Smooth muscle cell (in vitro differentiated cells): ENCODE measurements around the gene C2orf42. TPM values are rescaled to one million over a fixed set of nuclear protein-coding genes. Genes with fewer than 3 reads are reported as not detected.

ENCODE experiments used
- DNase-seq: peaks from one replicate; lab custom pipeline; 2025; ENCODE audit not compliant: unreplicated experiment; lab: John Stamatoyannopoulos, UW
- H2AFZ ChIP-seq: fragments of 200-600 bp; sonication (generic); 2 replicates; pipeline ENCODE4 v1.6.0; 2016; ENCODE audit warnings: antibody characterized with exemption, low read depth, mild to moderate bottlenecking
- H3F3A ChIP-seq: fragments of 200-600 bp; sonication (generic); 2 replicates; pipeline ENCODE4 v1.6.0; 2017; ENCODE audit warnings: antibody characterized with exemption, low read depth
- H3K27ac ChIP-seq: fragments of 200-600 bp; sonication (generic); 2 replicates; pipeline ENCODE4 v1.5.1; 2016; ENCODE audit warnings: low read depth, mild to moderate bottlenecking
- H3K27me3 ChIP-seq: fragments of 200-600 bp; sonication (generic); 2 replicates; pipeline ENCODE4 v1.6.1; 2016; ENCODE audit warnings: low read depth, mild to moderate bottlenecking
- H3K36me3 ChIP-seq: fragments of 200-600 bp; sonication (generic); 2 replicates; pipeline ENCODE4 v1.5.1; 2016; ENCODE audit warnings: low read depth
- H3K4me1 ChIP-seq: fragments of 200-600 bp; sonication (generic); 2 replicates; pipeline ENCODE4 v1.5.1; 2016; ENCODE audit warnings: low read depth
- H3K4me2 ChIP-seq: fragments of 200-600 bp; sonication (generic); 2 replicates; pipeline ENCODE4 v1.6.0; 2016; ENCODE audit warnings: mild to moderate bottlenecking
- H3K4me3 ChIP-seq: fragments of 200-600 bp; sonication (generic); 2 replicates; pipeline ENCODE4 v1.5.1; 2016; ENCODE audit warnings: mild to moderate bottlenecking
- H3K79me2 ChIP-seq: fragments of 200-600 bp; sonication (generic); 2 replicates; pipeline ENCODE4 v1.6.0; 2016; ENCODE audit warnings: low read depth, mild to moderate bottlenecking
- H3K9ac ChIP-seq: fragments of 200-600 bp; sonication (generic); 2 replicates; pipeline ENCODE4 v1.6.0; 2016; ENCODE audit warnings: low read depth
- H3K9me3 ChIP-seq: fragments of 200-600 bp; sonication (generic); replicated peaks from 2 replicates; pipeline ENCODE4 v1.5.1; 2016; ENCODE audit warnings: low read depth
- H4K20me1 ChIP-seq: fragments of 200-600 bp; sonication (generic); 2 replicates; pipeline ENCODE4 v1.6.0; 2016; ENCODE audit warnings: low read depth
- CTCF ChIP-seq: fragments of 200-600 bp; sonication (generic); IDR thresholded peaks from 2 replicates; pipeline ENCODE4 v1.5.1; 2017; ENCODE audit warnings: borderline replicate concordance, mild to moderate bottlenecking, antibody characterized with exemption; ENCODE audit not compliant: insufficient read depth, poor library complexity, severe bottlenecking
- WGBS: methylation state at CpG from one replicate; pipeline ENCODE4 v1.1.7; 2016; ENCODE audit warnings: low lambda C conversion rate; 5-methylcytosine and 5-hydroxymethylcytosine counted together
- polyA plus RNA-seq: library from polyadenylated mRNA; unstranded; fragments of >200 nt; fragmentation: Nextera tagmentation; extraction: Ambion mirVana; gene quantifications from 2 replicates; pipeline ENCODE4 v1.2.1, GENCODE V29; 2016
- total RNA-seq: library from RNA; depleted of rRNA; stranded (reverse); fragments of >200 nt; gene quantifications from 2 replicates; pipeline ENCODE4 v1.2.3, GENCODE V29; 2014

Gene C2orf42
- total and polyA plus RNA-seq, 2 experiments from 2014 or later, result 7.8 to 9.4 TPM

GRCh38 chr2:70202236-70202806 is 11.5 kb upstream of the C2orf42 start:
- no peaks in the 10 kb centered on the region for H4K20me1 ChIP-seq
- no peak overlapping the region for H3K9ac ChIP-seq
- no peaks in the 10 kb centered on the region for H3K4me1 ChIP-seq
- TF ChIP-seq CTCF, result no peak
- H3K9me3 ChIP-seq, result no peaks in the 10 kb centered on the region
- DNase-seq, result no peak
- H3K27me3 ChIP-seq, result no peaks in the 10 kb centered on the region
- H3F3A ChIP-seq, result no peaks in the 10 kb centered on the region
- H3K27ac ChIP-seq, result no peak overlapping the region
- 87% methylated on average over 9 of the region's 9 CpGs for whole genome bisulfite sequencing
- no peak overlapping the region for H3K4me3 ChIP-seq
- H2AFZ ChIP-seq, result no peak overlapping the region
- H3K4me2 ChIP-seq, result no peak overlapping the region
- H3K36me3 ChIP-seq, result no peaks in the 10 kb centered on the region
- H3K79me2 ChIP-seq, result no peaks in the 10 kb centered on the region

GRCh38 chr2:70201831-70202230 is 11.0 kb upstream of the C2orf42 start:
- no peaks in the 10 kb centered on the region for H4K20me1 ChIP-seq
- H3K4me3 ChIP-seq, result no peak overlapping the region
- H3K79me2 ChIP-seq, result no peaks in the 10 kb centered on the region
- no peaks in the 10 kb centered on the region for H3K9me3 ChIP-seq
- no peak overlapping the region for H3K27ac ChIP-seq
- H3K36me3 ChIP-seq, result no peaks in the 10 kb centered on the region
- H3K4me1 ChIP-seq, result no peaks in the 10 kb centered on the region
- no peak overlapping the region for H2AFZ ChIP-seq
- no peak for TF ChIP-seq CTCF
- no peak overlapping the region for H3K4me2 ChIP-seq
- H3F3A ChIP-seq, result no peaks in the 10 kb centered on the region
- no peak for DNase-seq
- no peak overlapping the region for H3K9ac ChIP-seq
- WGBS, result 94% methylated on average over 6 of the region's 6 CpGs
- H3K27me3 ChIP-seq, result no peaks in the 10 kb centered on the region

- H3K9me3 ChIP-seq, result no peaks in the 10 kb centered on the region
- no peak overlapping the region for H2AFZ ChIP-seq
- no peaks in the 10 kb centered on the region for H3F3A ChIP-seq
- TF ChIP-seq CTCF, result no peak
- H3K9ac ChIP-seq, result no peak overlapping the region
- DNase-seq, result no peak
- H4K20me1 ChIP-seq, result no peaks in the 10 kb centered on the region
- no peaks in the 10 kb centered on the region for H3K79me2 ChIP-seq
- WGBS, result 95% methylated on average over 3 of the region's 3 CpGs
- no peaks in the 10 kb centered on the region for H3K4me1 ChIP-seq
- no peaks in the 10 kb centered on the region for H3K27me3 ChIP-seq
- H3K4me3 ChIP-seq, result no peak overlapping the region
- H3K4me2 ChIP-seq, result no peak overlapping the region
- no peak overlapping the region for H3K27ac ChIP-seq
- H3K36me3 ChIP-seq, result no peaks in the 10 kb centered on the region
Observed at GRCh38 chr2:70201225-70201768, 10.5 kb upstream of the C2orf42 start.

DNA sequence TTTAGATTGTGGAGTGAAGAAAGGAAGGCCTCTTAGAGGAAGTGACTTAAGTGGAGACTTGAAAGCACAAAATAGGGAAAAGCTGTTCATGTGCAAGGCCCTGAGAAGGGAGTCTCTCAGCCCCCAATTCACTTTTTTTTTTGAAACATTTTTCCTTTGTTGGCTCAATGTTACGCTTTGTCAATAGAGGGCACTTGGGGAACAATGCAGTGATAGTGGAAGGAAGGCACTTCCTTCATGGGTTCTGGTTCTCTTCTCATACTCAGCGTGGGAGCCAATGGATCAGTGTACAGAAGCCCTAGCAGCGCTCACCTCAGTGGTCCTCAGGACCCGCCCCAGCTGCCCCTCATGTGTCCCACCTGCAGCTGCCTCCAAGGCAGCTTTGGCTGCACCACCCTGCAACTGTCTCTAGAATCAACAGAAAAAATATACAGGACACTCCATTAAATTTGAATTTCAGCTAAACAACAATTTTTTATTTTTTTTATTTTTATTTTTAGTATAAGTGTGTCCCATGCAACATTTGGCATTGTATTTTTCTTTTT is 8.6 kb upstream of the C2orf42 start:
- no peak for DNase-seq
- no peaks in the 10 kb centered on the region for H3K9me3 ChIP-seq
- H3K36me3 ChIP-seq, result no peaks in the 10 kb centered on the region
- H3F3A ChIP-seq, result no peaks in the 10 kb centered on the region
- no peak overlapping the region for H3K4me3 ChIP-seq
- H3K4me2 ChIP-seq, result no peak overlapping the region
- no peak for TF ChIP-seq CTCF
- no peak overlapping the region for H3K27ac ChIP-seq
- no peak overlapping the region for H3K9ac ChIP-seq
- no peaks in the 10 kb centered on the region for H4K20me1 ChIP-seq
- H3K27me3 ChIP-seq, result no peaks in the 10 kb centered on the region
- H3K79me2 ChIP-seq, result no peaks in the 10 kb centered on the region
- H3K4me1 ChIP-seq, result no peaks in the 10 kb centered on the region
- no peak overlapping the region for H2AFZ ChIP-seq
- WGBS, result 76% methylated on average over 4 of the region's 4 CpGs
